Measurements from ENCODE around the gene C3orf49.

- TF ChIP-seq CTCF (IDR thresholded peaks at IDR 0.05; ENCODE audit: borderline replicate concordance, extremely low read depth, low read length, poor library complexity, severe bottlenecking) = peak; percentile 90
- no peak for TF ChIP-seq EZH2 (IDR thresholded peaks at IDR 0.05; ENCODE audit: borderline replicate concordance, low read depth, low read length, severe bottlenecking)
Observed at GRCh38 chr3:63818282-63819150, 583 bp upstream of the C3orf49 start.

Measured in DND-41 (cell line).